Subcutaneous abdominal adipose tissue (tissue), 5 donors: ENCODE data around the gene SRF.
A peak's percentile ranks its signal among the peaks of the same experiment; 100 is the strongest.
"Not testable (repeated sequence)": the region's sequence is repeated elsewhere in the genome, so short reads cannot be mapped to it uniquely, and the experiment has no call there.

Experiments used
- H3K27ac ChIP-seq: one replicate; pipeline ENCODE4 v1.7.0; 2013; ENCODE audit warnings: low read depth, mild to moderate bottlenecking, inconsistent platforms, low read length, moderate library complexity
- H3K27me3 ChIP-seq, 5 donors: one replicate each; pipeline ENCODE4 v1.7.0; 2013; ENCODE audit warnings: low read length in 5 of 5, inconsistent platforms in 1 of 5; ENCODE audit not compliant: control insufficient read depth in 5 of 5, insufficient read depth in 4 of 5
- H3K36me3 ChIP-seq, 5 donors: one replicate each; pipeline ENCODE4 v1.7.0; 2013; ENCODE audit warnings: low read length in 5 of 5; ENCODE audit not compliant: control insufficient read depth in 5 of 5, insufficient read depth in 5 of 5
- H3K4me1 ChIP-seq, 5 donors: one replicate each; pipeline ENCODE4 v1.7.0; 2013; ENCODE audit warnings: low read length in 5 of 5, mild to moderate bottlenecking in 3 of 5, moderate library complexity in 1 of 5; ENCODE audit not compliant: control insufficient read depth in 5 of 5, insufficient read depth in 5 of 5
- H3K4me3 ChIP-seq, 5 donors: one replicate each; pipeline ENCODE4 v1.7.0; 2013; ENCODE audit warnings: low read length in 5 of 5, low read depth in 1 of 5
- H3K9ac ChIP-seq, 5 donors: one replicate each; pipeline ENCODE4 v1.7.0; 2013; ENCODE audit warnings: low read length in 5 of 5, mild to moderate bottlenecking in 4 of 5, moderate library complexity in 3 of 5
- H3K9me3 ChIP-seq, 5 donors: one replicate each; pipeline ENCODE4 v1.7.0; 2013; ENCODE audit warnings: low read length in 5 of 5; ENCODE audit not compliant: control insufficient read depth in 5 of 5
- donor health status: healthy.
- donor health status: healthy.
- donor health status: healthy.
- donor health status: healthy.
- donor health status: healthy.

SRF gene

DNA sequence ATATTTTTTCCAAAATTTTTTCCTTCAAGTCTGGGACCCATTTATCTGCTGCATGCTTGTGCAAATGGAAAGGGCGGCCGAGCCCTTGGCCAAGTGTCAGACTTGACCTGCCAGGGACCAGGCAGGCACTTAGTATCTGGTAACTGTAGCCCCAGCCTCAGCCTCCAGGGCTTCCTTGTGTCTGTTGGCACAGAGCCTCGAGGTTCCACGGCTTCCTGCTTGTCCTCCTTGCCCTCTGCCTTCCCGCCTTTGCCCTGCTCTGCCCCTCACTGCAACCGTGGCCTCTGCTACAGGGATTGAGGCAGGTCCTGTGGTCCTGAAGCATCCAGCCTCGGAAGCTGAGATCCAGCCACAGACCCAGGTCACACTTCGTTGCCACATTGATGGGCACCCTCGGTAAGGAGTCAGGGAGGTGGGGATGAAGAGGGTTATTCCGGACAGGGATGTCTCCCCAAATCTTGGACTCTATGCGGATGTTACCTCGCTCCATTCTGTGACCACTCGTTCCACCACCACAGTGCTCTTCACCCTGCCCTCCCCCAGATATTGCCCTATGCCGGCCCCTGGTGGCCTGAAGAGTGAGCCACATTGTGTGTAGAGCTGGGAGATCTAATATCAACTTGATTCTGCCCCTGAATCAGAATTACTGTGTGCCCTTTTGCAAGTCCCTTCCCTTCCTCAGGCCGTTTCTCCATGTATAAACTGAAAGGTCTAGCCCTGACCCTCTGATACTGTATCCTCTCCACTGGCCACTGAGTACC, 41.5 kb upstream of the SRF start:
- H3K4me3 ChIP-seq = no peak overlapping the region

GRCh38 chr6:43130429-43130828, 40.6 kb upstream of the SRF start:
- Histone ChIP-seq H3K4me1 (peaks cover 0 to 6% (median 0%) of the 10 kb centered on the region in 5 donors), H3K36me3 (no peaks in the 10 kb centered on the region), H3K27me3 (no peaks in the 10 kb centered on the region), H3K9me3 (no peaks in the 10 kb centered on the region), H3K9ac (no peak overlapping the region), H3K4me3 (no peak overlapping the region), H3K27ac (no peak overlapping the region)

More for the DNA sequence above, 41.5 kb upstream of the SRF start:
- H3K9me3 ChIP-seq = no peaks in the 10 kb centered on the region
- no peaks in the 10 kb centered on the region for H3K36me3 ChIP-seq
- H3K27me3 ChIP-seq = no peaks in the 10 kb centered on the region
- H3K27ac ChIP-seq = no peak overlapping the region
- H3K9ac ChIP-seq = no peak overlapping the region
- H3K4me1 ChIP-seq = peaks cover 0 to 7% (median 0%) of the 10 kb centered on the region in 5 donors

DNA sequence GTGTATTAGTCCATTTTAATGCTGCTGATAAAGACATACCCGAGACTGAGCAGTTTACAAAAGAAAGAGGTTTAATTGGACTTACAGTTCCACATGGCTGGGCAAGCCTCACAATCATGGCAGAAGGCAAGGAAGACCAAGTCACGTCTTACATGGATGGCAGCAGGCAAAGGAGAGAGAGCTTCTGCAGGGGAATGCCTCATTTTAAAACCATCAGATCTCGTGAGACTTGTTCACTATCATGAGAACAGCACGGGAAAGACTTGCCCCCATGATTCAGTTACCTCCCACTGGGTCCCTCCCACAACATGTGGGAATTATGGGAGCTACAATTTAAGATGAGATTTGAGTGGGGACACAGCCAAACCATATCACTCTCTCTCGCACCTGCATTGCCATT, 39.7 kb upstream of the SRF start:
- H3K27ac ChIP-seq, H3K27me3 ChIP-seq, H3K4me3 ChIP-seq, H3K4me1 ChIP-seq, H3K36me3 ChIP-seq, H3K9ac ChIP-seq, H3K9me3 ChIP-seq: not testable (repeated sequence)

GRCh38 chr6:43138267-43138666, 32.8 kb upstream of the SRF start:
- no peak overlapping the region for H3K9ac ChIP-seq
- H3K4me1 ChIP-seq = peaks cover 0 to 2% (median 2%) of the 10 kb centered on the region in 5 donors
- H3K27ac ChIP-seq = no peak overlapping the region
- H3K9me3 ChIP-seq = no peaks in the 10 kb centered on the region
- no peaks in the 10 kb centered on the region for H3K27me3 ChIP-seq
- no peak overlapping the region for H3K4me3 ChIP-seq
- no peaks in the 10 kb centered on the region for H3K36me3 ChIP-seq

GRCh38 chr6:43139973-43140372, 31.1 kb upstream of the SRF start:
- not testable (repeated sequence) for H3K27ac ChIP-seq, H3K4me1 ChIP-seq, H3K9ac ChIP-seq, H3K36me3 ChIP-seq, H3K9me3 ChIP-seq, H3K27me3 ChIP-seq, H3K4me3 ChIP-seq

GRCh38 chr6:43141644-43142043, 29.4 kb upstream of the SRF start:
- Histone ChIP-seq H3K27ac (no peak overlapping the region), H3K36me3 (no peaks in the 10 kb centered on the region), H3K9ac (no peak overlapping the region), H3K4me1 (peaks cover 3 to 9% (median 9%) of the 10 kb centered on the region in 5 donors), H3K27me3 (peaks cover 0 to under 1% (median 0%) of the 10 kb centered on the region in 5 donors), H3K4me3 (no peak overlapping the region), H3K9me3 (no peaks in the 10 kb centered on the region)

GRCh38 chr6:43142101-43142500, 29.0 kb upstream of the SRF start:
- H3K4me3 ChIP-seq = no peak overlapping the region
- H3K4me1 ChIP-seq = peaks cover 3 to 13% (median 9%) of the 10 kb centered on the region in 5 donors
- H3K9me3 ChIP-seq = no peaks in the 10 kb centered on the region
- H3K9ac ChIP-seq = no peak overlapping the region
- H3K27me3 ChIP-seq = peaks cover 0 to 3% (median 0%) of the 10 kb centered on the region in 5 donors
- H3K27ac ChIP-seq = no peak overlapping the region
- H3K36me3 ChIP-seq = no peaks in the 10 kb centered on the region

GRCh38 chr6:43143235-43144128, 27.6 kb upstream of the SRF start:
- peak overlapping the region in 4 of 5 donors; percentile 8 to 55 (median 32) for H3K9ac ChIP-seq
- H3K9me3 ChIP-seq = no peaks in the 10 kb centered on the region
- H3K27me3 ChIP-seq = peaks cover 0 to 3% (median 0%) of the 10 kb centered on the region in 5 donors
- no peak overlapping the region for H3K27ac ChIP-seq
- peak overlapping the region in 3 of 5 donors; percentile 27 to 32 (median 31) for H3K4me3 ChIP-seq
- H3K4me1 ChIP-seq = peaks cover 3 to 19% (median 13%) of the 10 kb centered on the region in 5 donors
- H3K36me3 ChIP-seq = no peaks in the 10 kb centered on the region

- H3K27ac ChIP-seq = no peak overlapping the region
- peaks cover 0 to 3% (median 0%) of the 10 kb centered on the region in 5 donors for H3K27me3 ChIP-seq
- no peaks in the 10 kb centered on the region for H3K36me3 ChIP-seq
- peaks cover 3 to 19% (median 13%) of the 10 kb centered on the region in 5 donors for H3K4me1 ChIP-seq
- no peaks in the 10 kb centered on the region for H3K9me3 ChIP-seq
- no peak overlapping the region for H3K9ac ChIP-seq
- no peak overlapping the region for H3K4me3 ChIP-seq
Measured at GRCh38 chr6:43144879-43145278, 26.2 kb upstream of the SRF start.

DNA sequence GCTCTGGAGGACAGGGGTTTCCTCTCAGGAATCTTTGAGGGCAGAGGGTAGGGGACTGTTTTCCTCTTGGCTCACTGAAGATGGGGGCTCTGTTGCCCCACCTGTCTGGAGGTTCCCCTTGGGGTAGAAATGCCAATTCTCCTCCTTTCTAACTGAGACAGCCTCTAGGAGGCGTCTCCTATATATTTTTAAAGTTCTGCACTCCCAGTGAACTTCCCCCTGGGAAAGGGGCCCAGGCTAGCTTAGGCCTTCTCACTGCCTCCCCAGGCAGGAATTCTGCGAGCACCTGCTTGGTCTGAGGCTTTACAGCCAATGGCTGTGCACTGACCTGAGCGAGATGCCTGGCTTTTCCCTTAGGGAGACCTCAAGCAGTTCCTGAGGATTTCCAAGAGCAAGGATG, 24.8 kb upstream of the SRF start:
- H3K27me3 ChIP-seq = peaks cover 0 to 3% (median 0%) of the 10 kb centered on the region in 5 donors
- peaks cover 3 to 19% (median 13%) of the 10 kb centered on the region in 5 donors for H3K4me1 ChIP-seq
- H3K36me3 ChIP-seq = no peaks in the 10 kb centered on the region
- no peak overlapping the region for H3K27ac ChIP-seq
- H3K9ac ChIP-seq = no peak overlapping the region
- no peaks in the 10 kb centered on the region for H3K9me3 ChIP-seq
- no peak overlapping the region for H3K4me3 ChIP-seq
